LoVo (cell line): ENCODE data around the gene GPR162.
"Not testable (repeated sequence)": the region's sequence is repeated elsewhere in the genome, so short reads cannot be mapped to it uniquely, and the experiment has no call there.

Experiments used
- DNase-seq: peaks from one replicate; pipeline ENCODE4 v3.0.0-alpha.2; 2016; ENCODE audit warnings: low spot score

Gene GPR162

DNA sequence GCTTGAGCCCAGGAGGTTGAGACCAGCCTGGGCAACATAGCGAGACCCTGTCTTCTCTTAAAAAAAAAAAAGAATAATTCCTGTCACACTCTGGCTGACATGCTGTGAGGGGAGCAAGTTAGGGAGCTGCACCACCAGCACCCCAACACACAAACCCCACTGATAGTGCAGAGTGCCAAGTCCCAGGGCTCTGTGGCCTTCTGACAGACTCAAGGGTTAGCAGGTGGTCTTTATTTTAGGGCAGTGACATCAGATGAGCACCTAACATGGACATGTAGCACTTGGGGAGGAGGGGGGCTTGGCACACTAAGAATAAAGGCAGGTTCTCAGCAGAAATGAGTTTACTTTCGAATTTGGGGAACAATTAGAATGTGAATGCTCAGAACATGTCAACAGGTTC lies 37.2 kb downstream of the GPR162 start:
- no peak for DNase-seq

DNA sequence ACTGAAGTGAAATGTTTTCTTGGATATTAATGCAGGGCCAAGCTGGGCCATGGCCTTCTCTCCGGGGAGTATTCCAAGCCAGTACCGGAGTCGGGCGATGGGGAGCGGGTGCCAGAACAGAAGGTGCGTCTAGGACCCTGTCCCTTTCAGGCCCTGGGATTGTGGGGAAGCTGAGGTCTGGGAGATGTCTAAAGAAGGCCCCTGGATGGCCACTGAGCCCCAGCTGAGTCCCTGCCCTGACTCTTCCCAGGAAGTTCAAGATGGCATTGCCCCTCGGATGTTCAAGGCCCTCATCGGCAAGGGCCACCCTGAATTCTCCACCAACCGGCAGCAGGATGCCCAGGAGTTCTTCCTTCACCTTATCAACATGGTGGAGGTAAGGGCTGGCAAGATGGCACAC lies 38.5 kb downstream of the GPR162 start:
- DNase-seq: no peak

DNA sequence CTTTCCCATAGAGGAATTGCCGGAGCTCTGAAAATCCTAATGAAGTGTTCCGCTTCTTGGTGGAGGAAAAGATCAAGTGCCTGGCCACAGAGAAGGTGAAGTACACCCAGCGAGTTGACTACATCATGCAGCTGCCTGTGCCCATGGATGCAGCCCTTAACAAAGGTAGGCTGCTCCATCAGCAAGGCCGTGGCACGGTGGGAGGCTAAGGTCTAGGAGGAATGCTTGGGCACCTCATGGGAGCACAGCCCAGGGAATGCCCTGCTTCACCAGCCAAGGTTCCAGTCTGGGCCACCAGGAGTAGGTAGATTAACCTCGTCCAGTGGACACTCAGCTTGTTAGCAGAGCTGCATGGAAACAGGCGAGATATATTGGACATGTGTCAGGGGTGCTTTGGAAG lies 39.3 kb downstream of the GPR162 start:
- no peak for DNase-seq

DNA sequence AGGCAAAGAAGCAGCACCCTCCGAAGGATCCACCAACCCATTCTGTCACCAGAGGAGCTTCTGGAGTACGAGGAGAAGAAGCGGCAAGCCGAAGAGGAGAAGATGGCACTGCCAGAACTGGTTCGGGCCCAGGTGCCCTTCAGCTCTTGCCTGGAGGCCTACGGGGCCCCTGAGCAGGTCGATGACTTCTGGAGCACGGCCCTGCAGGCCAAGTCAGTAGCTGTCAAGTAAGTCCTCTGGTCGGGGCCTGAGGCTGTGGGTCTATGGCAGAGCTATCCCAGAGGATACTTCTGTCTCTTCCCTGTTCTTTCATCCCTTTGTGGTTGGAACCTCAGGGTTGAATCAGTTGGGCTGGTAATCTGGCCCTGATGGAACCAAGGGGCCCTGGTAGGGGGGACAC lies 39.8 kb downstream of the GPR162 start:
- DNase-seq: no peak

DNA sequence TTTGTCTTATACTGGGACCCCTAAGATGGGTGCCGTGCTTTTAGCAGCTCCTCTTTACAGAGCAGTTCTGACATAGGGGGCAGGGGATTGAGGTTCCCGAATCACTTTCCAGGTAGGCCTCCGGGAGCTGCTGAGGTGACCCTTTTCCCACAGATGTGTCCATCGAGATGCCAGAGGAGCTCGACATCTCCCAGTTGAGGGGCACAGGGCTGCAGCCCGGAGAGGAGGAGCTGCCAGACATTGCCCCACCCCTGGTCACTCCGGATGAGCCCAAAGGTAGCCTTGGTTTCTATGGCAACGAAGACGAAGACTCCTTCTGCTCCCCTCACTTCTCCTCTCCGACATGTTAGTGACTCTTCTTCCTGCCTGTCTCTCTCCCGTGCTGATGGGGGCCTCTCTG lies 41.4 kb downstream of the GPR162 start:
- no peak for DNase-seq

DNA sequence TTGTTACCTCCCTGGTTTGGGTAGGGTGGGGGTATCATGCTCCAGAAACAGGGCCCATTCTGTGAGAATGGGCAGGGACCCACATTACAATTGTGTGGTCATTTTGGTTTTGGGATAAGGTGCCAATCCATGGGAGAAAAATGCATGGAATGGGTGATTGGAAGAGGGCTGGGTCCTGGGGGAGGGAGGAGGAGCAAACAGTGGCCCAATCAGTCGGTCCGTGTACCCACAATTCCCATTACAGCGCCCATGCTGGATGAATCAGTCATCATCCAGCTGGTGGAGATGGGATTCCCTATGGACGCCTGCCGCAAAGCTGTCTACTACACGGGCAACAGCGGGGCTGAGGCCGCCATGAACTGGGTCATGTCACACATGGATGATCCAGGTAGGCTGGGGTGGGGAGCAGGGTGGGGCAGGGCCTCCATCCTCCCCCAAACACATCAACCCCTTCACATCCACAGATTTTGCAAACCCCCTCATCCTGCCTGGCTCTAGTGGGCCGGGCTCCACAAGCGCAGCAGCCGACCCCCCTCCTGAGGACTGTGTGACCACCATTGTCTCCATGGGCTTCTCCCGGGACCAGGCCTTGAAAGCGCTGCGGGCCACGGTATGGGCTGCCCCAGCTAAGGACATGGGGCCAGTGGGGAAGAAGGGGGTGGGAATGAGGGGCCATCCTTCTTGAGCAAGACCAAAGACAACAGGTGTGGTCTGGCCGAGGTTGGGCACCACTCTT lies 42.1 kb downstream of the GPR162 start:
- no peak for DNase-seq

DNA sequence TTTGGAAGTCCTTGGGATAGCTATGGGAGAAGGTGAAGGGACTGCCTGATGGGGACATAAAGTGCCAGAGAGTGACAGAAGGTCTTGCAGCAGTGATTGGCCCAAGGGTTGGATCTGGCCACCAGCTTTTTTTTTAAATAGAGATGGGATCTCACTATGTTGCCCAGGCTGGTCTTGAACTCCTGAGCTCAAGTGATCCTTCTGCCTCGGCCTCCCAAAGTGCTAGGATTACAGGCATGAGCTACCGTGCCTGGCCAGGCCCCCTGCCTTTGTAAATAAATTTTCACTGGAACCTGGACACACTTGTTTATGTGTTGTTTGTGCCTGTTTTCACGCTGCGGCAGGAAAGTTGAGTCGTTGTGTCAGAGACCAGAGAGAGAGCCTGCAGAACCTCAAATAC lies 43.7 kb downstream of the GPR162 start:
- not testable (repeated sequence) for DNase-seq

DNA sequence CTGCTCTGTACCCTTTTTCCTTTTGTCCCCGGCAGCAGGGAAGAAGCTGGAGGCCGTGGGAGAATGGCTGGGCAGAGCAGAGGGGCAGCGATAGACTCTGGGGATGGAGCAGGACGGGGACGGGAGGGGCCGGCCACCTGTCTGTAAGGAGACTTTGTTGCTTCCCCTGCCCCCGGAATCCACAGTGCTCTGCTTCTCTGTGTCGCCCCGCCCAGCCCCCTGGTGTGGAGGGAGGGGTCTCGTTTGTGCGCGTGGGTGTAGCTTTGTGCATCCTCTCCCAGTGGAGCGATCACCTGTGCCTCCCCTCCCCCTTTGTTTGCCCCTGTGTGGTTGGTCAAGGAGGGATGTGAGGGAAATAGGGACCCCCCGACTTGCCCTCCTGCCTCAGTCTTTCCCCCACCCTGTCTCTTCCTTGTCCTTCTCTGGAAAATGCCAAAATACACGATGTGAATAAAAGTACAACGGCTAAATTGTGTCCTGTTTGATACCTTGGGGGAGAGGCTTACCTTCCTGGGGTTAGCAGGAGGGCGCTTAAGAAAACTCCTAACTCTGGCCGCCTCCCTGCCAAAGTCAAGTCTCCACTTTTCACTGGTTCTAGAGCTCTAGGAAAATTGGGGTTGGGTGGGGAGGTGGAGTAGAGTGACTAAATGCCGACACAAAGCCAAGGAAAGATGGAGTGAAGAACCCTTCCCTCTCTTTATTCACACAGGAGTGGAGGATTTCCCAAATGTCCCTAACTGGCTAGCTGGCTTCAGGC lies 44.7 kb downstream of the GPR162 start:
- DNase-seq: no peak

DNA sequence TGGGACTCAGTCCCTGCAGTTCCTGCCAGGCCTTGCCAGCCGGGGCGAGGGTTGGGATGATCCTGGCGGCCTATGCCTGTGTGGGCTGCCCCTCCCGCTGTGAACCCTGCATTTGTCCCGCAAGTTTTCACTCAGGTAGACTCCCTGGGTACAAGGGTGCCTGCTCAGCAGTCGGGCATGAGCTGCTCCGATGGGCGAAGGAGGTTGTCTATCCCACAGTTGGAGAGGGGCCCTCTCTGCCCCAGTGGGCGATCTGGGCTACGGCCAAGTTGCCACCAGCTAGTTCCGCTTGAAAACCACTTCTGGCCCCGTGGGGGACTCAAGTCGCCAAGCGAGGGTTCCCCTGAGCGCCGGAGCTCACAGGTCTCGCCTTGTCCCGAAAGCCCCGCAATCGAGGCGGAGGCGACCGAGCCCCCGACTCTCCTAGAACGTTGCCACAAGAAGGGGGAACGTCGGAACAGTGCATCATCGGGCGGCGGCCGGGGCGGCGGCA lies 45.3 kb downstream of the GPR162 start:
- DNase-seq: no peak

DNA sequence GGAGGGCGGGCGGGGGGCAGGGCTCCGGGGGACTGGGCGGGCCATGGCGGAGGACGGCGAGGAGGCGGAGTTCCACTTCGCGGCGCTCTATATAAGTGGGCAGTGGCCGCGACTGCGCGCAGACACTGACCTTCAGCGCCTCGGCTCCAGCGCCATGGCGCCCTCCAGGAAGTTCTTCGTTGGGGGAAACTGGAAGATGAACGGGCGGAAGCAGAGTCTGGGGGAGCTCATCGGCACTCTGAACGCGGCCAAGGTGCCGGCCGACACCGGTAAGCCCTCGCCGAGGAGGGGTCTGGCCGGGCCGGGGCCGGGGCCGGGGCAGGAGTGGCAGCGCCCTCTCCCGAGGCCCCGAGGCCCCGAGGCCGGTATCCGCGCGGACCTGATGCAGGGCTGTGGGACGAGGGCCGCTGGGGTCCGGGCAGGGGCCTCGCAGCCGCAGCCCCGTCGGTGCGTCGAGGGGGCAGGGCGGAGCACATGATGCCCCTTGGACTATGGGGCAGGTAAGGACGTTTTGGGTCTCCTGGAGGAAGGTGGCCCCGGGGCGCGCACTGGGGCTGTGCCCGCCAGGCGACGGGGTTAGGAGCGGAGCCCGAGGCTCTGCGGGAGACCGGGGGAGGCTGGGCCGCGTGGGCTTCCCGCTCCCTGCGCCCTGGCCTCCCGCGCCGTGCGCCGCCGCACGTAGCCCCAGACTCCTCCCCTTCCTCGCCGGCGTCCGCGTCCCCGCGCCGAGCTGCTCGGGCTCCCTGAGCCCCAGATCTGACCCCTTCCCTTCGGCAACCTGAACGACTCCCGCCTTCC lies 46.0 kb downstream of the GPR162 start, which contains the start of gene TPI1:
TSS of gene TPI1 (plus strand) at position 119 of the 798 bp plus-strand sequence. CDS start at position 155, 36 bp downstream.
- DNase-seq: peak; percentile 92

DNA sequence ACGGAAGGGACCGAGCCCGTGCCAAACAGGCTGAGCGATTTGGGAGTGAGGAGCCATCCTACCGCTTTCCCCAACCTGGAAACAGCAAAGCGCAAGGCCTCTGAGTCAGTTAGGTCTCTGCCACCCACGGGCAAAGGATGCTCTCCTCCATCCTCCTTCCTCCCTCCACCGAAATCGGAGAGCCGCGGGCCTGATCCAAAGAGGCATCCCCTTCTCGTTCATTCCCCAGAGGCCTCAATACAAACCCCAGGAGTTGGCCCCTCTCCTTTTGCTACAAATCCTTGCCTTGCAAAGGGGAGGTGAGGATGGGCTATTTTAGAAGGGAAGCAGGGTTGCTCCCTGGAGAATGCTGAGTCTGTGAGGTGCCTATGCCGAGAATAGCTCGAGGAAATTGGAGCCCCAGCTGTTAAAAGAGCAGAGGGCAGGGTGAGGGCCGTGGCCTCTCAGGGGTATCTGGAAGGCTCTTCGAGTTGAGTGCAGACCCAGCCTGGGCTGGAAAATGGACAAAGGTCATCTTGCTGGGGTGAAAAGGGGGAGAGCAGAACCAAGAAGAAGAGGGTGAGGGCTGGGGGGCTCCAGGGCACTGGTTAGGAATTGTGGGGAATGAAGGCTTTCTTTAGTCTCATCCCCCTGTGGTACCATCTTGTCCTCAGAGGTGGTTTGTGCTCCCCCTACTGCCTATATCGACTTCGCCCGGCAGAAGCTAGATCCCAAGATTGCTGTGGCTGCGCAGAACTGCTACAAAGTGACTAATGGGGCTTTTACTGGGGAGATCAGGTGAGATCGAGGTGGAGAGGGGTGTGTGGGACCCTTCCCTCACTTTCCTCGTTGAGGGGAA lies 46.8 kb downstream of the GPR162 start:
- no peak for DNase-seq

DNA sequence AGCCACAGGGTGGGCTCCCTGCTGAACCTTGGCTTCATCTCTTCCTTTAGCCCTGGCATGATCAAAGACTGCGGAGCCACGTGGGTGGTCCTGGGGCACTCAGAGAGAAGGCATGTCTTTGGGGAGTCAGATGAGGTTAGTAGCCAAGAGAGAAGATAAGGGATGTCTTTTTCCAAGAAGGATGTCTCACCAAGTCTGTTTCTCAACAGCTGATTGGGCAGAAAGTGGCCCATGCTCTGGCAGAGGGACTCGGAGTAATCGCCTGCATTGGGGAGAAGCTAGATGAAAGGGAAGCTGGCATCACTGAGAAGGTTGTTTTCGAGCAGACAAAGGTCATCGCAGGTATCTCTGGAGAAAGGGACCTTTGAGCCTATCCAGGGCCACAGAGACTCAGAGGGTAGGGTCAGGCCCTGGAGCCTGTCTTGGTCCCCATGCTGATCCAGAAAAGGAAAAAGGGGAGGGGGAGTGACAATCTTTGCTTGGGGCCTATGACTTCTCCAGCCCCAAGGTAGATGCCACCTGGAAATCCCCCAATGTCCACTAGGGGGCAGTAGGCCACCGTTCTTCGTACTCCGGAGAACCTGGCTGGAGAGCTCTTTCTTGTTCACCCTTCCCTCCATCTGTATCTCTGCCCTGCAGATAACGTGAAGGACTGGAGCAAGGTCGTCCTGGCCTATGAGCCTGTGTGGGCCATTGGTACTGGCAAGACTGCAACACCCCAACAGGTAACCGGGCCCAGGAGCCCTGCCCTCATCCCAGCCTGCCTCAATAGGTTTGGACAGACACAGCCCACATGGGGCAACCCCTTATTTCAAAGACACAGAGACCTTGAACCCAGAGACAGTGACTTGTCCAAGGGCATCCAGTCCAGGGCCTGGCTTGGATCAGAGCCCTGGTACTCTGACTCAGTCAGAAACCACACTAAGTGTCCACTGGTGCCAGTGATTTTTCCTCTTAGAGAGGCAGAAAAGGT lies 47.7 kb downstream of the GPR162 start:
- peak; percentile 81 for DNase-seq

DNA sequence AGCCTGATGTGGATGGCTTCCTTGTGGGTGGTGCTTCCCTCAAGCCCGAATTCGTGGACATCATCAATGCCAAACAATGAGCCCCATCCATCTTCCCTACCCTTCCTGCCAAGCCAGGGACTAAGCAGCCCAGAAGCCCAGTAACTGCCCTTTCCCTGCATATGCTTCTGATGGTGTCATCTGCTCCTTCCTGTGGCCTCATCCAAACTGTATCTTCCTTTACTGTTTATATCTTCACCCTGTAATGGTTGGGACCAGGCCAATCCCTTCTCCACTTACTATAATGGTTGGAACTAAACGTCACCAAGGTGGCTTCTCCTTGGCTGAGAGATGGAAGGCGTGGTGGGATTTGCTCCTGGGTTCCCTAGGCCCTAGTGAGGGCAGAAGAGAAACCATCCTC lies 48.7 kb downstream of the GPR162 start:
- DNase-seq: not testable (repeated sequence)

DNA sequence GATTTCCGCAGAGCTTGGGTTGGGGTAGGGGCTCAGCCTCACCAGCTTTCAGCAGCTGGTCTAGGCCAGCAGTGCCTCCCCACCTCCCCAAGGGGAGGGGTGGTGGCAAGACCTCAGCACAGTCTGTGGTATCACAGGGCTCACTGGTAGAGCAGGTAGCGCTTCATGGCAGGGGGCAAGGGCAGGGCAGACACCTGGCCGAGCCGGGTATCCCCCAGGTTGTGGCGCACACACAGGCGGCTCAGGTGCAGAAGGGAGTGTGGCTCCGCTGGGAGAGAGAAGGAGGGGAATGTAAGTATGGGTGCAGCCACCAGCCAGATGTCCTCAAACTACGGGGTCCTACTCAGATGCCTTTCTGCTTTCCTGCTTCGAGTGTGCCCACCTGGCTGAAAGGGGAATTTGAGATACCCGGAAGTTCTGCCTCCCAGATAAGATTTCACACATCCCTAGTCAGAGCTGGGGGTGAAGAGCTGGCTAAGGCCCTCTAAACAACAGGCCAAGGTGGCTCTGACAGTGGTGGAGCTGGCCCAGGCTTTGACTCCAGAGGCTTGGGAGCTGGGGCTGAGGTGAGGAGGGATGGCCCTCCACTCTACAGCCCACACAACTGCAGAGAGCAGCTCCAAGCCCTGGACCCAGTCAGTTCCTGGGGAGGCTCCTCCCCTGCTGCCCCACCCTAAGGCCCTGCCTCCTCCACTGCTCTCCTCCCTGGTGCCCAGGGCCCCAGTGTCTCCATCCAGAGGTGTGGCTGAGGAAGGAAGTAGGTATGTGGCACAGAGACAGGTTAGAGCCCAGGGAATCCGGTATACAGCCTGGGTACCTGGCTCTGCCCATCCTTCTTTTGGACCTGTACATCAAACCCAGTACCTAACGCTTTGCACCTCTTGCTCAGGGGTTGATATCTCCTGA lies 49.7 kb downstream of the GPR162 start:
- peak; percentile 81 for DNase-seq

DNA sequence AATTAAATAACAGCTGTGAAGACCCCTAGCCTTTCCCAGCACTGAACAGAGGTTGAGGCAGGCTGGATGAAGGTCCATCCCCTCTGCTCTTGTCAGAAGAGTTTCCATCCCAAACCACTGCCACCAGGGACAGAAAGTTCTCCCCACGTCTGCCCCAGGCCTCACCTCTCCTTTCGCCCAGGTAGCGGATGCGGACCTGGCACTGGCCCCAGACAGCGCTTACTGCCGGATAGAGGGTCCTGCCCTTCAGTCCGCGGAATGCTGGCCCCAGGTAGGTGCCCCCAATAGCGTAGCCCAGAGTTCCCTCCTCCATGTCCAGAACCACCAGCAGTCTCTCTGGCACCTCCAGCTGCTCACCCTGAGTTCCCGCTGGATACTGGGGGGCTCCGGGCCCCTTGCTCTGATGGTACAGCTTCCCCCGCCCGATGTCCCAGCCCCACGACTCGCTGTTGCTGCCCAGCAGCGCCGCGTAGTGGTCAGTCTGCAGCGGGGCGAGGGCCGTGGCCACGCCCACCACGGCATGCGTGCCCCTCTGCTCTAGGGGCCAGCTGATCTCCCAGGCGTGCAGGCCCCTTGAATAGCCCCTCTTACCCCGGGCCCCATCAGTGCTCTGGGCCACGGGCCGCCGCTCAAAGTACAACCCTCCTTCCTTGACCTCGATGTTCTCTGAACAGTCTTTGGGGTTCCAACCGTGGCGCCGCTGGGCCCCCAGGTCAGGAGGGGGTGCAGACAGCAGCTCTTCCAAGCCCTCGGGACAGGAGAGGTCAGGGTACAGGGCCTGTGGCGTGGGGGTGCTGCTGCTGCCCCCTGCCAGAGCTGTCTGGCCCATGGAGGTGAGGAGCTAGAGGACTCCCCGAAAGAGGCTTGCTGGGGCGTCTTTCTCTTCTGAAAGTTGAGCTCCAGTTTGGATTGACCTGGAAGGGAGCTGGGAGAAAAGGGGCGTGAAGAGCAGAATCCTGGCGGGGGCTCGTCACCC lies 50.7 kb downstream of the GPR162 start:
- peak; percentile 85 for DNase-seq

DNA sequence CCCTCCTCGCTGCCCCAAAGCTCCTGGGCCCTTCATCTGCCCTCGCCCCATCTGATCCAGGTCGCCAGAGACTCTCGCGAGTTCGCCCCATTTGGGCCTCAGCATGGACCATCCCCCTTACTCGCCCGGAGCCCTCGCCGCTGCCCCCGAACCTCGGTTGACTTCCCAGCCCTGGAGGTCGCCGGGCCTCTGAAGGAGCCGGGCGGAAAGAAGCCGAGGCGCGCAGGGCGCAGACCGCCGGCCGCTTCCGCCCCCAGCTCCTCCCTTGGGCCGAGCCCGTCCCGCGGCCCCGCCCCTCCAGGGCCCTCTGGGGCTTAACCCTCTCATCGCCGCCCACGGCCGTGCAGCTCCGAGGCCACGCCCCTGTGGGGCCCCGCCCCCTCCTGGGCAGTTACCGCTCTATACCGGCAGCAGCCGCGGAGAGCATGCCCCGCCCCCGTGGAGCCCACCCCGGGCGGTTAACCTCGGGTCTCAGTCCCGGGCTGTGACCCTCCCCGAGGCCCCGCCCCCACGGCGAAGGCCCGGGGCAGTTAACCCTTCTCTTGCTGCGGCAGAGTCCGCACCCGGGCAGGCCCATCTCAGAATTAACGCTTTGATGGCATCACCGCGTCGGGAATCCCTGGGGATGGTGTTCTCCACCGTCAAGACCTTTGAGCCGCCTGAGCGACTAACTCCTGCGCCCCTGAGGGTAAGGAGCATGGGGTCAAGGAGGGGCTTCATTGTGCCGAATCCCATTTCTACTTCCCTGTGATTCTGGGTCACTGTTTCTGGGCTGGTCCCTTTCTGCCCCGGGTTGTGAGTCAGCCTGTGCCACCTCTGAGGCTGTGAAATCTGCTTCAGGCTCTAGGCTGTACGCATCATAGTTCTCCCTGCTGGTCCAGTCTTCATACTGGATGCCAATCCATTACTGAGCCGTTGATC lies 51.7 kb downstream of the GPR162 start, which contains the start of gene SPSB2:
TSS of gene SPSB2 (minus strand) at position 210 of the 921 bp plus-strand sequence. CDS start 402 bp downstream, outside the sequence.
- peak; percentile 98 for DNase-seq

DNA sequence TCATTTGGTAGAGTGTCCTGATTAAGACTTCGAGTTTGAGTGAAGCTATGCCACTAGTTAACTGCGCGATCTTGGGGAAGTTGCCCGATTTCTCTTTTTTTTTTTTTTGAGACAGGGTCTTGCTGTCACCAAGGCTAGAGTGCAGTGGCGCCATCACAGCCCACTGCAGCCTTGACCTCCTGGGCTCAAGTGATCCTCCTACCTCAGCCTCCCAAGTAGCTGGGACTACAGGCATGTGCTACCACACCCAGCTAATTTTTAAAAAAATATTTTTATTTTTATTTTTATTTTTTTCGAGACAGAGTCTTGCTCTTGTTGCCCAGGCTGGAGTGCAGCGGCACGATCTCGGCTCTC lies 52.4 kb downstream of the GPR162 start:
- DNase-seq: not testable (repeated sequence)
